Activated CD4-positive, CD25-positive, alpha-beta regulatory T cell treated with anti-CD3 and anti-CD28 coated beads, Interleukin-2, amount 50 U/mL, for 24 hours (primary cell): ENCODE measurements around the gene C13orf46.

Source experiments
- ATAC-seq, 2 donors: fragments of 150-1000 bp; cut with Tn5 transposase; one replicate each; pipeline ENCODE4 v1.10.0; 2021; ENCODE audit warnings: mild to moderate bottlenecking in 1 of 2, moderate library complexity in 1 of 2

The C13orf46 gene

GRCh38 chr13:114009590-114010400 lies 35.9 kb upstream of the C13orf46 start:
- no peak for ATAC-seq

DNA sequence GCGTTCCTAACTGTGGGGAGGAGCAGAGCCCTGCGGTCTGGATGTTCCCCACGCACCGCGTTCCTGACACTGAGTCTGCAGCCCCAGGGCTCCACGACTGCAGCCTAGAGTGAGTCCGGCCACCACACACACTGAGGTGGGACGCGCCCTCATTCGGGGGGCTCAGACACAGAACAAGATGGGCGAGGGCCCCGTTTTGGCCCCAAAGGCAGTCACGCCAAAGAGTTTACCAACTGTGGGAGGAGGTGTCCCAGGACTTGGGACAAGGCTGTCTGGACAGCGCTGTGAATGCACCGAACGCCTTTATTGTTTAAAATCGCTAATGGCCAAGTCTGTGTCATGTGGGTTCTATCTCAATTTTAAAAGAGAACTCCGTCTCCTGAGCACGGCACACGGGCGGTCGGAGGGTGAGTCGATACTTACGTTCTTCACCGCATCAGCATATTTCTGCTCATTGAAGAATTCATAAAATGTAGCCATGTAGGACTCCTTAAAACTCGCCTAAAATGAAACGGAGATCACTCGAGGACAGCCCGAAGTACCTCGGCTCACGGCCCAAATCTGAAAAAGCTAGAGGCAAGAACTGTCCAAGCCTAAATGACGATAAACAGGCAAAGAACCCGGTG lies 35.2 kb upstream of the C13orf46 start:
- ATAC-seq: no peak

GRCh38 chr13:114007566-114007965 lies 33.7 kb upstream of the C13orf46 start:
- no peak for ATAC-seq

GRCh38 chr13:114005206-114005724 lies 31.4 kb upstream of the C13orf46 start:
- no peak for ATAC-seq

- ATAC-seq: no peak
Measured at GRCh38 chr13:114004420-114005205, 30.7 kb upstream of the C13orf46 start.

- ATAC-seq: no peak
Measured at GRCh38 chr13:114002771-114003321, 29.0 kb upstream of the C13orf46 start.

- no peak for ATAC-seq
Measured at GRCh38 chr13:114002009-114002544, 28.2 kb upstream of the C13orf46 start.

DNA sequence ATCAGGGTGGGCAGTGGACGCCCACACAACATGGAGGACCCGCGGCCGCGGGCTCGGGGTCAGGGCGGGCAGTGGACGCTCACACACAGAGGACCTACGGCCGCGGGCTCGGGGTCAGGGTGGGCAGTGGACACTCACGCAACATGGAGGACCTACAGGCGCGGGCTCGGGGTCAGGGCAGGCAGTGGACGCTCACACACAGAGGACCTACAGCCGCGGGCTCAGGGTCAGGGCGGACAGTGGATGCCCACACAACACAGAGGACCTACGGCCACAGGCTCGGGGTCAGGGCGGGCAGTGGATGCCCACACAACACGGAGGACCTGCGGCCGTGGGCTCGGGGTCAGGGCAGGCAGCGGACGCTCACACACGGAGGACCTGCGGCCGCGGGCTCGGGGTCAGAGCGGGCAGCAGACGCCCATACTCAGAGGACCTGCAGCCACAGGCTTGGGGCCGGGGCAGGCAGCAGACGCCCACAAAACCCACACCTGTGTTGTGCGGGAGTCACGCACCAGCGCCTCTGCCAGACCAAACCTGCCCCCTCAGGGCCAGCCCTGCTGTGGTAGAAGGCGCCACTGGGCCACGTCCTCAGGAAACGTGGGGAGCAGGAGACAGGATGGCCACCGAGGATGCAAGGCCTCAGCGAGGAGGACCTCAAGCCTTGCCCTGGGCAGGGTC lies 27.6 kb upstream of the C13orf46 start:
- ATAC-seq: no peak

- no peak for ATAC-seq
Measured at GRCh38 chr13:114000151-114001040, 26.5 kb upstream of the C13orf46 start.

DNA sequence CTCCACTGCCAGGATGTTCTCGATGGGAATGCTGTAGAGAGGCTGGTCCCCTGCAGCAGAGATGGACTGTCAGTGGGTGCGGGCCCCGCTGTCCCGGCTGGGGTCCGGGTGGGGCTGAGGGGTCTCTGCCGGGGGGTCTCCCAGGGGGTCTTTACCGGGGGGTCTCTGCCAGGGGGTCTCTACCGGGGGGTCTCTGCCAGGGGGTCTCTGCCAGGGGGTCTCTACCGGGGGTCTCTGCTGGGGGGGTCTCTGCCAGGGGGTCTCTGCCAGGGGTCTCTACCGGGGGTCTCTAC lies 25.7 kb upstream of the C13orf46 start:
- no peak for ATAC-seq

- no peak for ATAC-seq
Measured at GRCh38 chr13:113998781-113999617, 25.1 kb upstream of the C13orf46 start.

GRCh38 chr13:113997845-113998751 lies 24.2 kb upstream of the C13orf46 start:
- no peak for ATAC-seq

DNA sequence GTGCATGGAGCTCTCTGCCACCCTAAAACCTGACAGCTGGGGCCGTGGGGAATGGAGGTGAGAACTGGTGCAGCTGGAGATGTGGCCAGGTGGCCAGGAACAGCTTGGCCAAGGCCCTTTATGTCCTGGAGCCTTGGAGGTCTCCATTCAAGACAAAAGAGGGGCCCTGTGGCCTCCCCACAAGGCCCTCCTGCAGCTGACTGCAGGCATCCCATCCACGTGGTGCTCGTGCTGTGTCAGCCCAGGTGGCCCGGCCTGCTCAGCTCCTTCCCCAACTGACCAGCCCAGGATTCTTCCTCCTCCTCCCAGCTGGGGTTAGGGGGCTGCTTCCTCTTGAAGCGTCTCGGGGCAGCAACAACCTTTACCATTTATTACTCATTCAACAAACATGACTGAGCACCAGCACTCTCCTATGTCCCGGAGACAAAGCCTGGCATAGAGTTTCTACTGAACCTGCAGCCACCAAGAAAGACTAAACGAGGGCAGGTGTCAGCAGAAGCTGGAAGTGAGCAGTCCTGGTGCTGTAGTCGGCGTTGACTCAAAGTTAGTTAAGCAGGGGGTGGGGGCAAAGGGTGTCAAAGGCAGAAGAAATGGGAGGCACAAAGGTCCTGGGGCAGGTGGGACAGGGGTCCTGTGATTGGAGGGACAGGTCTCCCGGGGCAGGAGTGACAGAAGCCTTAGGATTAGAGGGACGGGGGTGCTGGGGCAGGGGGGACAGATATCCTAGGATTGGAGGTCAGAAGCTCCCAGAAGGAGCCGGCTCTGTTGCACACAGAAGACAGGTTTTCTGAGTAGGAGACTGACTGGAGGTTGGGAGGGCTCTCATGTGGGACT lies 23.3 kb upstream of the C13orf46 start:
- ATAC-seq: no peak

- ATAC-seq: no peak
Measured at GRCh38 chr13:113996081-113996911, 22.4 kb upstream of the C13orf46 start.

GRCh38 chr13:113995051-113995601 lies 21.2 kb upstream of the C13orf46 start:
- no peak for ATAC-seq

GRCh38 chr13:113992276-113993005 lies 18.6 kb upstream of the C13orf46 start:
- no peak for ATAC-seq
